Neural cell (in vitro differentiated cells): ENCODE data around the gene CACNA2D2.

Experiments
- EP300 ChIP-seq: fragments of 450-650 bp; conservative IDR thresholded peaks from 2 replicates; pipeline ENCODE4 v1.6.1; 2014; ENCODE audit warnings: antibody characterized with exemption, mild to moderate bottlenecking, moderate library complexity; ENCODE audit not compliant: poor library complexity, severe bottlenecking
- EZH2 ChIP-seq: fragments of 200-600, 300-800 bp; shearing (Covaris generic), sonication (generic); IDR thresholded peaks from 2 replicates; pipeline ENCODE4 v1.6.1; 2014; ENCODE audit warnings: antibody characterized with exemption, low read length, borderline replicate concordance, mild to moderate bottlenecking; ENCODE audit not compliant: insufficient read depth, poor library complexity, severe bottlenecking
- MXI1 ChIP-seq: fragments of 450-650 bp; conservative IDR thresholded peaks from 2 replicates; pipeline ENCODE4 v1.6.1; 2014; ENCODE audit warnings: antibody characterized with exemption, mild to moderate bottlenecking; ENCODE audit not compliant: poor library complexity, severe bottlenecking
- POLR2AphosphoS5 ChIP-seq: IDR thresholded peaks from 2 replicates; pipeline ENCODE4 v1.6.1; 2012
- RAD21 ChIP-seq: fragments of 450-650 bp; conservative IDR thresholded peaks from 2 replicates; pipeline ENCODE4 v1.6.1; 2014; ENCODE audit warnings: antibody characterized with exemption, mild to moderate bottlenecking, moderate library complexity
- SMC3 ChIP-seq: fragments of 450-650 bp; conservative IDR thresholded peaks from 2 replicates; pipeline ENCODE4 v1.6.1; 2014; ENCODE audit warnings: antibody characterized with exemption, mild to moderate bottlenecking, moderate library complexity; ENCODE audit not compliant: poor library complexity
- TF ChIP-seq, protein P1 (sequence below): fragments of 450-650 bp; IDR thresholded peaks from 2 replicates; pipeline ENCODE4 v1.5.1; 2014; ENCODE audit warnings: antibody characterized with exemption, mild to moderate bottlenecking, moderate library complexity; ENCODE audit not compliant: poor library complexity, severe bottlenecking
- TF ChIP-seq, protein P2 (sequence below): IDR thresholded peaks from 2 replicates; pipeline ENCODE4 v1.6.1; 2012; ENCODE audit warnings: borderline replicate concordance

DNA sequence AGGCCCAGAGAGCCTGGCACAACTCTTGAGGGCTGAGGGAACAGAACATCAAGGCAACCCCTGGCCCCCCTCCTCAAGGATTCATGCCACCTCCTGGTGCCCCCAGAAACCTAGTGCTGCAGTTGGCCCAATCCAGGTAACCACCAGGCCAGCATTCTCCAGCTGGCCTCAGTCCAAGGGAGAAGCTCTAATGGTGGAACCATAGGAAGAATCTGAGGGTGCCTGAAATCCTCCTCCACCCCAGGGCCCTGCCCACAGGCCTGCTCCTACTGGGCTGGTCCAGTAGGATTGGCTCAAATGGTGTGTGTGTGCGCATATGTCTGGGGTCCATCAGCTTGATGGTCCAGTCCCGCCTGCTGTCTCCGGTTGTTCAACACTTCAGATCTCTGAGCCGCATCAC is 188.6 kb downstream of the CACNA2D2 start:
- TF ChIP-seq RAD21 (no peak), POLR2AphosphoS5 (no peak), SMC3 (no peak), EZH2 (no peak), EP300 (no peak), MXI1 (no peak)
- TF ChIP-seq, protein P1, sequence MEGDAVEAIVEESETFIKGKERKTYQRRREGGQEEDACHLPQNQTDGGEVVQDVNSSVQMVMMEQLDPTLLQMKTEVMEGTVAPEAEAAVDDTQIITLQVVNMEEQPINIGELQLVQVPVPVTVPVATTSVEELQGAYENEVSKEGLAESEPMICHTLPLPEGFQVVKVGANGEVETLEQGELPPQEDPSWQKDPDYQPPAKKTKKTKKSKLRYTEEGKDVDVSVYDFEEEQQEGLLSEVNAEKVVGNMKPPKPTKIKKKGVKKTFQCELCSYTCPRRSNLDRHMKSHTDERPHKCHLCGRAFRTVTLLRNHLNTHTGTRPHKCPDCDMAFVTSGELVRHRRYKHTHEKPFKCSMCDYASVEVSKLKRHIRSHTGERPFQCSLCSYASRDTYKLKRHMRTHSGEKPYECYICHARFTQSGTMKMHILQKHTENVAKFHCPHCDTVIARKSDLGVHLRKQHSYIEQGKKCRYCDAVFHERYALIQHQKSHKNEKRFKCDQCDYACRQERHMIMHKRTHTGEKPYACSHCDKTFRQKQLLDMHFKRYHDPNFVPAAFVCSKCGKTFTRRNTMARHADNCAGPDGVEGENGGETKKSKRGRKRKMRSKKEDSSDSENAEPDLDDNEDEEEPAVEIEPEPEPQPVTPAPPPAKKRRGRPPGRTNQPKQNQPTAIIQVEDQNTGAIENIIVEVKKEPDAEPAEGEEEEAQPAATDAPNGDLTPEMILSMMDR: no peak
- TF ChIP-seq, protein P2, sequence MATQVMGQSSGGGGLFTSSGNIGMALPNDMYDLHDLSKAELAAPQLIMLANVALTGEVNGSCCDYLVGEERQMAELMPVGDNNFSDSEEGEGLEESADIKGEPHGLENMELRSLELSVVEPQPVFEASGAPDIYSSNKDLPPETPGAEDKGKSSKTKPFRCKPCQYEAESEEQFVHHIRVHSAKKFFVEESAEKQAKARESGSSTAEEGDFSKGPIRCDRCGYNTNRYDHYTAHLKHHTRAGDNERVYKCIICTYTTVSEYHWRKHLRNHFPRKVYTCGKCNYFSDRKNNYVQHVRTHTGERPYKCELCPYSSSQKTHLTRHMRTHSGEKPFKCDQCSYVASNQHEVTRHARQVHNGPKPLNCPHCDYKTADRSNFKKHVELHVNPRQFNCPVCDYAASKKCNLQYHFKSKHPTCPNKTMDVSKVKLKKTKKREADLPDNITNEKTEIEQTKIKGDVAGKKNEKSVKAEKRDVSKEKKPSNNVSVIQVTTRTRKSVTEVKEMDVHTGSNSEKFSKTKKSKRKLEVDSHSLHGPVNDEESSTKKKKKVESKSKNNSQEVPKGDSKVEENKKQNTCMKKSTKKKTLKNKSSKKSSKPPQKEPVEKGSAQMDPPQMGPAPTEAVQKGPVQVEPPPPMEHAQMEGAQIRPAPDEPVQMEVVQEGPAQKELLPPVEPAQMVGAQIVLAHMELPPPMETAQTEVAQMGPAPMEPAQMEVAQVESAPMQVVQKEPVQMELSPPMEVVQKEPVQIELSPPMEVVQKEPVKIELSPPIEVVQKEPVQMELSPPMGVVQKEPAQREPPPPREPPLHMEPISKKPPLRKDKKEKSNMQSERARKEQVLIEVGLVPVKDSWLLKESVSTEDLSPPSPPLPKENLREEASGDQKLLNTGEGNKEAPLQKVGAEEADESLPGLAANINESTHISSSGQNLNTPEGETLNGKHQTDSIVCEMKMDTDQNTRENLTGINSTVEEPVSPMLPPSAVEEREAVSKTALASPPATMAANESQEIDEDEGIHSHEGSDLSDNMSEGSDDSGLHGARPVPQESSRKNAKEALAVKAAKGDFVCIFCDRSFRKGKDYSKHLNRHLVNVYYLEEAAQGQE: no peak
